ENCODE results near the gene PPM1M.

The PPM1M gene

DNA sequence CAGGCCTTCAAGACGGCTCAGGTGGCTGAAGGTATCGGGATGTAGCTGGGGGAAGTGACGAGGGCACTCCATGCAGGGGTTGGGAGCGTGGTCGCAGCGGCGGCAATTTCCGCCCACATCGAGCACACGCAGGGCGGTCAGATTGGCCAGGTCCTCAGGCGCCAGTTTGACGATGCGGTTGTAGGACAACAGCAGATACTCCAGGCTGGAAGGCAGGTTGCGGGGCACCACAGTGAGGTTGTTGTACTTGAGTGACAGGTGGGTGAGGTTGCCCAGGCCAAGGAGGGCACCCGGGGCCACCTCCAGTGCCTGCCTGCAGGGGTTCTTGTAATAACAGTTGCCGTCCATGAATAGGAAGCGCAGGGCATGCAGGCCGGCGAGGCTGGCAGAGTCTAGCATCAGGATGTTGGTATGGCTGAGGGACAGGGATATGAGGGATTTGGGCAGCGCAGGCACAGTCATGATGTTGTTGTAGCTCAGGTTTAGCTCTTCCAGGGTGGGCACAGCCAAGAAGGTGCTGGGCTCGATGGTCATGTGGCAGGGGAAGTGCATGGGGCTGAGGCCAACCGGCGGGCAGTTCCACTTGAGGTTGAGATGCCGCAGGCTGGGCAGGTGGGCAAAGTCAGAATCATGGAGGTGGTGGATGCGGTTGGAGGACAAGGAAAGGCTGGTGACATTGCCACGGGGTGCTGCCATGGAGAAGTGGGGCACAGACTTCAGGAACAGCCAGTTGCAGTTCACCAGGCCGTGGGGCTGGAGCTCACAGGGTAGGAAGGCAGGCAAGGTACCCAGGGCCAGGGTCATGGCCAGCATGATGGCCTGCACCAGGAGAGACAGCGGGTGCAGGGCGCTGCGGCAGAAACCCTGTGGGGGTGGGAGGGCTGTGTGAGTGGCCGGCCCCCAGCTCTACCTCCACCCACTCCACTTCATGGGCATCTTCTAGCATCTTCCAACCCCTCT is 21.8 kb upstream of the PPM1M start:
- H3K4me1 Mint-ChIP-seq: peaks cover 14% of the 10 kb centered on the region
- TF ChIP-seq, protein P1, sequence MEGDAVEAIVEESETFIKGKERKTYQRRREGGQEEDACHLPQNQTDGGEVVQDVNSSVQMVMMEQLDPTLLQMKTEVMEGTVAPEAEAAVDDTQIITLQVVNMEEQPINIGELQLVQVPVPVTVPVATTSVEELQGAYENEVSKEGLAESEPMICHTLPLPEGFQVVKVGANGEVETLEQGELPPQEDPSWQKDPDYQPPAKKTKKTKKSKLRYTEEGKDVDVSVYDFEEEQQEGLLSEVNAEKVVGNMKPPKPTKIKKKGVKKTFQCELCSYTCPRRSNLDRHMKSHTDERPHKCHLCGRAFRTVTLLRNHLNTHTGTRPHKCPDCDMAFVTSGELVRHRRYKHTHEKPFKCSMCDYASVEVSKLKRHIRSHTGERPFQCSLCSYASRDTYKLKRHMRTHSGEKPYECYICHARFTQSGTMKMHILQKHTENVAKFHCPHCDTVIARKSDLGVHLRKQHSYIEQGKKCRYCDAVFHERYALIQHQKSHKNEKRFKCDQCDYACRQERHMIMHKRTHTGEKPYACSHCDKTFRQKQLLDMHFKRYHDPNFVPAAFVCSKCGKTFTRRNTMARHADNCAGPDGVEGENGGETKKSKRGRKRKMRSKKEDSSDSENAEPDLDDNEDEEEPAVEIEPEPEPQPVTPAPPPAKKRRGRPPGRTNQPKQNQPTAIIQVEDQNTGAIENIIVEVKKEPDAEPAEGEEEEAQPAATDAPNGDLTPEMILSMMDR (IDR thresholded peaks at IDR 0.05; ENCODE audit: unreplicated experiment in 3 of 3): no peak
- H3K27ac Mint-ChIP-seq: no peak overlapping the region
- no peaks in the 10 kb centered on the region for H3K36me3 Mint-ChIP-seq (ENCODE audit: low read depth)
- no peak overlapping the region for H3K4me3 Mint-ChIP-seq
- H3K9me3 Mint-ChIP-seq: no peaks in the 10 kb centered on the region
- peaks cover 9% of the 10 kb centered on the region for H3K27me3 Mint-ChIP-seq (ENCODE audit: low read depth)

GRCh38 chr3:52225452-52226228 is 19.9 kb upstream of the PPM1M start, which contains the start of gene TLR9:
TLR9 (minus strand) TSS chr3:52225645; CDS start chr3:52225529, 116 bp downstream.
- Mint-ChIP-seq H3K27me3 (ENCODE audit: low read depth) (peaks cover 9% of the 10 kb centered on the region), H3K4me3 (no peak within 1 kb of the TSS), H3K36me3 (ENCODE audit: low read depth) (peaks cover 6% of the 10 kb centered on the region), H3K9me3 (no peaks in the 10 kb centered on the region), H3K27ac (no peak within 1 kb of the TSS), H3K4me1 (peaks cover 1% of the 10 kb centered on the region)
- TF ChIP-seq, protein P1 (IDR thresholded peaks at IDR 0.05; ENCODE audit: unreplicated experiment in 3 of 3): no peak

- H3K4me3 Mint-ChIP-seq: no peak overlapping the region
- H3K27ac Mint-ChIP-seq: no peak overlapping the region
Observed at GRCh38 chr3:52226229-52226817, 19.2 kb upstream of the PPM1M start.

DNA sequence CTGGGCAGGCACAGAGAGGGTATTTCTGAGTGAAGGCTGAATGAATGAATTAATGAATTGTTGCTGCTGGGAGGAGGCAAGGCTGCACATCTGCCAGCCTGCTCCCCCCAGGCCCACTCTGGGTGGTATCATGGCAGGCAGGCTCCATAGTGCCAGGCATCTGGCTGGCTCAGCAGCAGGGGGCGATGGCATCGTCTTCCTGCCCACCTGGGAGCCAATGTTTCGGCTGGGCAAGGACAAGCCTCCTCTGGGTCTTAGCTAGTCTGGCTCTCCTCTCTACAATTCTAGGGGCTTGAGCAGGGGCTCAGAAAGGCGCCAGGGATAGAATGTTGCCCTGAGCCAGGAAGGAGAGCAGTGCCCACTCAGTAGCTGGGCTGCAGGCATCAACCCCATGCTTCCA is 18.4 kb upstream of the PPM1M start:
- Mint-ChIP-seq H3K4me3 (no peak overlapping the region), H3K27ac (no peak overlapping the region), H3K4me1 (no peaks in the 10 kb centered on the region), H3K27me3 (ENCODE audit: low read depth) (peaks cover 7% of the 10 kb centered on the region), H3K9me3 (no peaks in the 10 kb centered on the region), H3K36me3 (ENCODE audit: low read depth) (peaks cover 6% of the 10 kb centered on the region)
- TF ChIP-seq, protein P1 (IDR thresholded peaks at IDR 0.05; ENCODE audit: unreplicated experiment in 3 of 3): no peak

More at GRCh38 chr3:52226229-52226817, 19.2 kb upstream of the PPM1M start:
- Mint-ChIP-seq H3K9me3 (no peaks in the 10 kb centered on the region), H3K27me3 (ENCODE audit: low read depth) (peaks cover 9% of the 10 kb centered on the region), H3K4me1 (no peaks in the 10 kb centered on the region), H3K36me3 (ENCODE audit: low read depth) (peaks cover 6% of the 10 kb centered on the region)
- TF ChIP-seq, protein P1 (IDR thresholded peaks at IDR 0.05; ENCODE audit: unreplicated experiment in 3 of 3): no peak

GRCh38 chr3:52227766-52228165 is 17.8 kb upstream of the PPM1M start:
- no peaks in the 10 kb centered on the region for H3K4me1 Mint-ChIP-seq
- no peak overlapping the region for H3K4me3 Mint-ChIP-seq
- H3K27ac Mint-ChIP-seq: peak overlapping the region in 1 of 3 experiments; percentile 42
- TF ChIP-seq, protein P1 (IDR thresholded peaks at IDR 0.05; ENCODE audit: unreplicated experiment in 3 of 3): no peak
- H3K36me3 Mint-ChIP-seq (ENCODE audit: low read depth): peaks cover 6% of the 10 kb centered on the region
- H3K9me3 Mint-ChIP-seq: no peaks in the 10 kb centered on the region
- H3K27me3 Mint-ChIP-seq (ENCODE audit: low read depth): peaks cover 6% of the 10 kb centered on the region
